ENCODE data around the gene PIP4K2A.
"Not testable (repeated sequence)": the region's sequence is repeated elsewhere in the genome, so short reads cannot be mapped to it uniquely, and the experiment has no call there.

Gene PIP4K2A

GRCh38 chr10:22518167-22518724 is 196.1 kb downstream of the PIP4K2A start:
- no peak for DNase-seq (ENCODE audit: low read depth, low spot score)

- no peak for DNase-seq (ENCODE audit: low read depth, low spot score)
Measured at GRCh38 chr10:22515009-22515408, 199.4 kb downstream of the PIP4K2A start.

GRCh38 chr10:22514414-22514758 is 200.0 kb downstream of the PIP4K2A start:
- DNase-seq (ENCODE audit: low read depth, low spot score) = not testable (repeated sequence)

GRCh38 chr10:22513483-22514413 is 200.6 kb downstream of the PIP4K2A start:
- peak; percentile 95 for DNase-seq (ENCODE audit: low read depth, low spot score)

- DNase-seq (ENCODE audit: low read depth, low spot score) = not testable (repeated sequence)
Measured at GRCh38 chr10:22512015-22512414, 202.4 kb downstream of the PIP4K2A start.

GRCh38 chr10:22508214-22508613 is 206.2 kb downstream of the PIP4K2A start:
- not testable (repeated sequence) for DNase-seq (ENCODE audit: low read depth, low spot score)

- DNase-seq (ENCODE audit: low read depth, low spot score) = no peak
Measured at GRCh38 chr10:22505911-22506685, 208.3 kb downstream of the PIP4K2A start.

GRCh38 chr10:22504766-22505165 is 209.6 kb downstream of the PIP4K2A start:
- DNase-seq (ENCODE audit: low read depth, low spot score) = no peak

- no peak for DNase-seq (ENCODE audit: low read depth, low spot score)
Measured at GRCh38 chr10:22503315-22504088, 210.9 kb downstream of the PIP4K2A start.

GRCh38 chr10:22501863-22502262 is 212.5 kb downstream of the PIP4K2A start:
- no peak for DNase-seq (ENCODE audit: low read depth, low spot score)

GRCh38 chr10:22501413-22501812 is 213.0 kb downstream of the PIP4K2A start:
- DNase-seq (ENCODE audit: low read depth, low spot score) = no peak

- no peak for DNase-seq (ENCODE audit: low read depth, low spot score)
Measured at GRCh38 chr10:22500656-22501340, 213.6 kb downstream of the PIP4K2A start.

- DNase-seq (ENCODE audit: low read depth, low spot score) = not testable (repeated sequence)
Measured at GRCh38 chr10:22499973-22500372, 214.4 kb downstream of the PIP4K2A start.

- DNase-seq (ENCODE audit: low read depth, low spot score) = no peak
Measured at GRCh38 chr10:22495396-22495795, 219.0 kb downstream of the PIP4K2A start.

- no peak for DNase-seq (ENCODE audit: low read depth, low spot score)
Measured at GRCh38 chr10:22494007-22494406, 220.4 kb downstream of the PIP4K2A start.

- DNase-seq (ENCODE audit: low read depth, low spot score) = no peak
Measured at GRCh38 chr10:22491931-22492615, 222.3 kb downstream of the PIP4K2A start.

GRCh38 chr10:22491480-22491879 is 222.9 kb downstream of the PIP4K2A start:
- no peak for DNase-seq (ENCODE audit: low read depth, low spot score)

- DNase-seq (ENCODE audit: low read depth, low spot score) = no peak
Measured at GRCh38 chr10:22489975-22490374, 224.4 kb downstream of the PIP4K2A start.

GRCh38 chr10:22489467-22489866 is 224.9 kb downstream of the PIP4K2A start:
- DNase-seq (ENCODE audit: low read depth, low spot score) = no peak

- DNase-seq (ENCODE audit: low read depth, low spot score) = no peak
Measured at GRCh38 chr10:22486431-22486830, 227.9 kb downstream of the PIP4K2A start.

All from ELF-1 (cell line).